IPS-15b (cell line): ENCODE results near the gene NDNF.

Experiments used
- H3K27me3 ChIP-seq: one replicate; pipeline ENCODE4 v1.6.1; 2013; ENCODE audit warnings: low read length; ENCODE audit not compliant: control insufficient read depth, insufficient read depth
- H3K36me3 ChIP-seq: one replicate; pipeline ENCODE4 v1.6.1; 2013; ENCODE audit warnings: low read length; ENCODE audit not compliant: control insufficient read depth, insufficient read depth
- H3K4me1 ChIP-seq: one replicate; pipeline ENCODE4 v1.6.1; 2013; ENCODE audit warnings: mild to moderate bottlenecking, low read length; ENCODE audit not compliant: control insufficient read depth, insufficient read depth
- H3K4me3 ChIP-seq: one replicate; pipeline ENCODE4 v1.5.1; 2013; ENCODE audit warnings: low read depth, low read length
- H3K9ac ChIP-seq: one replicate; pipeline ENCODE4 v1.6.1; 2013; ENCODE audit warnings: low read depth, mild to moderate bottlenecking, low read length
- H3K9me3 ChIP-seq: one replicate; pipeline ENCODE4 v1.6.1; 2013; ENCODE audit warnings: mild to moderate bottlenecking, low read length; ENCODE audit not compliant: control insufficient read depth, insufficient read depth

Gene NDNF

GRCh38 chr4:121048165-121048564 lies 24.2 kb downstream of the NDNF start:
- Histone ChIP-seq H3K4me3 (no peak overlapping the region), H3K4me1 (no peaks in the 10 kb centered on the region), H3K36me3 (no peaks in the 10 kb centered on the region), H3K9me3 (no peaks in the 10 kb centered on the region), H3K27me3 (no peaks in the 10 kb centered on the region), H3K9ac (no peak overlapping the region)

DNA sequence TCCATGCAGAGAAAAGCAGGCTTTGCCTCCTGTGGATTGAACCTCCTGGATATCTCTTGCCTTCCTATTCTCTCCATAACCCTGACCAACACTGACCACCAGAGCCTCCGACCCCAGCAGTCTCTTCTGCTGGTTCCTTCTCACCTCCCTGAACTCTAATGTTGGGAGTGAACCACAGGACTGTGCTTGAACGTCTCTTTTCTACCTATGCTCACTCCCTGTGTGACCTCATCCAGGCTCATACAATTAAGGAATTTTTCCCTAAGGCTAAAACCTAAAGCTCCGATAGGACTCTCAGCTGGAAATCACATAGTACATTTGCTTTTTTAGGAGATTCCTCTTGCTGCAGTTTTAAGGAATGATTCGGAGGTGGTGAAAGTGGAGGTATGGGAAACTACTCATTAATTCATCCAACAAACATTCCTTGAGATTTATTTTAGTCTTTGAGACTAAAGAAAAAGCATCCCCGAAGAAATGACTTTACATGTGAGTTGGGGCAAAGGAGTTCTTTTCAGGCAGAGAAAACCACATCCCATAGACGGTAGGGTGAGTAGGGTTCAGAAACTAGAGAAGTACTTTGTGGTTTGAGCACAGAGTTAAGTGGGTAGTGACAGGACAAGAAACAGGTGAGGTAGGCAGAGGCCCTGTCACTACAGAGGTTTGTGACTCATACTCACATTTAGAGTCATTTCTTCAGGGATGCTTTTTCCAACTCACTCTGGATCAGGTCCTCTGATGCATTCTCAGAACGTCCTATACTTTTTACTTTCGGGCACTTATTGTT lies 30.8 kb downstream of the NDNF start:
- H3K9ac ChIP-seq: no peak overlapping the region
- H3K27me3 ChIP-seq: no peaks in the 10 kb centered on the region
- no peaks in the 10 kb centered on the region for H3K36me3 ChIP-seq
- H3K9me3 ChIP-seq: no peaks in the 10 kb centered on the region
- no peaks in the 10 kb centered on the region for H3K4me1 ChIP-seq
- H3K4me3 ChIP-seq: no peak overlapping the region

- no peaks in the 10 kb centered on the region for H3K36me3 ChIP-seq
- H3K4me3 ChIP-seq: no peak overlapping the region
- H3K9ac ChIP-seq: no peak overlapping the region
- no peaks in the 10 kb centered on the region for H3K9me3 ChIP-seq
- no peaks in the 10 kb centered on the region for H3K27me3 ChIP-seq
- H3K4me1 ChIP-seq: no peaks in the 10 kb centered on the region
Observed at GRCh38 chr4:121034017-121034416, 38.3 kb downstream of the NDNF start.

- Histone ChIP-seq H3K9ac (no peak overlapping the region), H3K27me3 (no peaks in the 10 kb centered on the region), H3K36me3 (no peaks in the 10 kb centered on the region), H3K4me1 (no peaks in the 10 kb centered on the region), H3K9me3 (no peaks in the 10 kb centered on the region), H3K4me3 (no peak overlapping the region)
Observed at GRCh38 chr4:121030711-121031110, 41.6 kb downstream of the NDNF start.

DNA sequence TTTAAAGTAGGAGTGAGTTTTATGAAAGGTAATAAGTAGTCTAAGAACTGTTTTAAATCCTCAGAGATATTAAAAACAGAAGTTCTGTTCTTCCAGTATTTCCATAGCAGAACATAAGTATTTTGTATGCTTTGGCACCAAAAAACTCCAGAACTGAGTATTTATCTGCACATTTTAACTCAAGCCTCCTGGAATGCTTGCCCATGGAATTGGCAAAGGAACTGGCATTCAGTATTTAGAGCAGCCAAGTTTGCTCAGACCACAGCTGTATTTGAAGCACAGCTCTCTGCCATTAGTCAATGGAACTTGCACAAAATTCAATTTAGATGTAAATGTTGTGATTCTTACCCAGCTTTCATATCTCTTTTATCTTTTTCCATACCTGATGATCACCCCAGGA lies 42.2 kb downstream of the NDNF start:
- H3K36me3 ChIP-seq: no peaks in the 10 kb centered on the region
- H3K9ac ChIP-seq: no peak overlapping the region
- no peaks in the 10 kb centered on the region for H3K9me3 ChIP-seq
- no peaks in the 10 kb centered on the region for H3K4me1 ChIP-seq
- no peaks in the 10 kb centered on the region for H3K27me3 ChIP-seq
- no peak overlapping the region for H3K4me3 ChIP-seq

DNA sequence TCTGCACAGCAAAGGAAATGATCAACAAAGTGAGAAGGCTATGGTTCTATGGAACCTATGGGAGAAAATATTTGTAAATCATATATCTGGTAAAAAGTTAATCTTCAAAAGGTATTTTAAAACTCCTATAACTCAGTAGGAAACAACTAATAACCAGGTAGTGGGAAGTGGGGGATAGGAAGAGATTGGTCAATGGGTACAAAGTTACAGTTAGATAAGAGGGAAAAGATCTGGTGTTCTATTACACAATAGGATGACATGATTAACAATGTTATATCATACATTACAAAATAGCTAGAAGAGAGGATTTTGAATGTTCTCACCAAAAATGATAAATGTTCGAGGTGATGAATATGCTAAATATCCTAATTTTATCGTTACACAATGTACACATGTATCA lies 46.3 kb downstream of the NDNF start:
- no peak overlapping the region for H3K9ac ChIP-seq
- no peak overlapping the region for H3K4me3 ChIP-seq
- H3K36me3 ChIP-seq: no peaks in the 10 kb centered on the region
- no peaks in the 10 kb centered on the region for H3K9me3 ChIP-seq
- no peaks in the 10 kb centered on the region for H3K27me3 ChIP-seq
- no peaks in the 10 kb centered on the region for H3K4me1 ChIP-seq

DNA sequence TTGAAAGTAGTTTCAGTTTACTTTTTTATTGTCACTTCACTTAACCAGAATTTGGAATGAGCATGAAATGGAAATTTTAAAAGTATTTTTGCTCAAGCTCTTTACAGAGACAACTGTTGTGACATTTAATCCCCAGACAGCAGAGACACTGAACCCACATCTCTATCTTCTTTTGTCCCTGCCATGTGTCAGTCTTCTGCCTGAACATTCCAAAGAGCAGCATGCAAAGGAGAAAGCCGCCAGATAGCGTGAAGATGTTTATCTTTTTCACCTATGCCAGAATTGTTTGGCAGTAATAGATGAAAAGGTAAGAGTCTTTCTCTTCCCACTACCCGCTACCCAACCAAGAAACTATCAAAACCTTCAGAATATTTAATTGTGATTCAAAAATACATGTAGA lies 46.8 kb downstream of the NDNF start:
- Histone ChIP-seq H3K9me3 (no peaks in the 10 kb centered on the region), H3K9ac (no peak overlapping the region), H3K27me3 (no peaks in the 10 kb centered on the region), H3K36me3 (no peaks in the 10 kb centered on the region), H3K4me3 (no peak overlapping the region), H3K4me1 (no peaks in the 10 kb centered on the region)

GRCh38 chr4:121018543-121018942 lies 53.8 kb downstream of the NDNF start:
- H3K4me3 ChIP-seq: no peak overlapping the region
- no peaks in the 10 kb centered on the region for H3K36me3 ChIP-seq
- no peaks in the 10 kb centered on the region for H3K4me1 ChIP-seq
- H3K27me3 ChIP-seq: no peaks in the 10 kb centered on the region
- H3K9ac ChIP-seq: no peak overlapping the region
- no peaks in the 10 kb centered on the region for H3K9me3 ChIP-seq

DNA sequence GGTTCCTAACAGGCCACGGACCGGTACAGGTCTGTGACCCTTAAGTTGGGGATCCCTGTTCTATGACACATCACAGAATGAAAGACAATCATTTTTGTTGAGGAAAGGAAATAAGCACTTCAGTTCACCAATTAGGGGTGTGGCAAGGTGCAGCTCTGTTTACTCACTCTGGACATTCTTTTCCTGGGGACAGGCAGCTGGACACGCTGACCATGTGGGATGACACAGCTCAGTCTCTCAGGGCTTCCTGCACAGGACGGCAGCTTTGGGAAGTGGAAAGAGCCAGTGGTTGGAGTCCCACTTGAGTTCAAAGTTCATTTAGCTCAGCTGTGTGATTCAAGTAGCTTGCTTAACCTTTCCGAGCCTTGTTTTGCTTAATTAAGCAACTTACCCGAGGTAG lies 55.7 kb downstream of the NDNF start:
- H3K36me3 ChIP-seq: no peaks in the 10 kb centered on the region
- no peaks in the 10 kb centered on the region for H3K27me3 ChIP-seq
- H3K9me3 ChIP-seq: no peaks in the 10 kb centered on the region

GRCh38 chr4:121015421-121015820 lies 56.9 kb downstream of the NDNF start:
- H3K4me1 ChIP-seq: peaks cover 15% of the 10 kb centered on the region
- no peak overlapping the region for H3K4me3 ChIP-seq
- H3K9ac ChIP-seq: no peak overlapping the region
- H3K9me3 ChIP-seq: no peaks in the 10 kb centered on the region
- no peaks in the 10 kb centered on the region for H3K27me3 ChIP-seq
- H3K36me3 ChIP-seq: no peaks in the 10 kb centered on the region

More for the DNA sequence above, 55.7 kb downstream of the NDNF start:
- H3K4me3 ChIP-seq: no peak overlapping the region
- no peak overlapping the region for H3K9ac ChIP-seq
- H3K4me1 ChIP-seq: peaks cover 5% of the 10 kb centered on the region

GRCh38 chr4:121014544-121014943 lies 57.8 kb downstream of the NDNF start:
- Histone ChIP-seq H3K27me3 (no peaks in the 10 kb centered on the region), H3K4me1 (peaks cover 23% of the 10 kb centered on the region), H3K9me3 (no peaks in the 10 kb centered on the region), H3K4me3 (no peak overlapping the region), H3K9ac (no peak overlapping the region), H3K36me3 (no peaks in the 10 kb centered on the region)

GRCh38 chr4:121011780-121012340 lies 60.5 kb downstream of the NDNF start:
- H3K9me3 ChIP-seq: no peaks in the 10 kb centered on the region
- H3K36me3 ChIP-seq: no peaks in the 10 kb centered on the region
- no peak overlapping the region for H3K9ac ChIP-seq
- H3K4me3 ChIP-seq: no peak overlapping the region
- peaks cover 26% of the 10 kb centered on the region for H3K4me1 ChIP-seq
- H3K27me3 ChIP-seq: no peaks in the 10 kb centered on the region
